Hippocampal formation (tissue), 2 donors: ENCODE data around the gene PGGHG.
"Not testable (repeated sequence)": the region's sequence is repeated elsewhere in the genome, so short reads cannot be mapped to it uniquely, and the experiment has no call there.

Experiments
- DNase-seq, 2 donors: peaks; one replicate each; lab custom pipeline; 2025; lab: John Stamatoyannopoulos, UW

The PGGHG gene

DNA sequence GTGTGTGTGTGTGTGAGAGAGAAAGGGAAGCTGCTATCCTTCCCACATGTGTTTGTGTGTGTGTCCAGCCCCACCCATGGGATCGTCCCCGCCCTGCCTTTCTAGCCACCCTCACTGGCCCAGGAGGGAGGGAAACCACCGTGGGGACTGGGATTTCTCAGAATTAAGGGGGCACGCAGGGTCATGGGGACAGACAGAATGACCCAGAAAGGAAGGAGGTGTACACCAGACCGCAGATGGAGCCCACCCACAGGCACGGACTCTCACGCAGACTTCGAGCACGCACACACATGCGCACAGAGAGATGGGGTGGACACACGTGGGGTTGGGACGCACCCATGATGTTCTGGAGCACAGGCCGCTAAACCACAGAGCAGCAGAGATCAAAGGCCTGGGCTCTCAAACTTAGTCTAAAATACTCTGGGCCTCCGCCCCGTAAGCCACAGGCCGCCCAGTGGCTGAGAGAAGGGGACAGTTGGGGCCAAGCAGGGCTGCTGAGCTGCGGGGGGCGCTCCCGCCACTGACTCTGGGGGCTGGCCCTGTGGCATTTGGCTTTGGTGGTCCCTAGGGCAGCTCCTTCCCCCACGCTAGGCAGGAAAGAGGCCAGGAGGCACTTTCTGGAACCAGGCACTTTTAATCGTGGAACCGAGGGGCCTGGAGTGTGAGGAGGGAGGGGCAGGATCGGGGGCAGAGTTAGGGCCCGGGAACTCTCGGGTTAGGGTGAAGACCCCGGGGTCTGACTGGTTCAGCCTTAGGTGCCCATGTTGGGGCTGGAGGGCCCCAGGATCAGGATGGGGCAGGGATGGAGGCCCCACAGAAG, 8.9 kb downstream of the PGGHG start:
- no peak for DNase-seq

DNA sequence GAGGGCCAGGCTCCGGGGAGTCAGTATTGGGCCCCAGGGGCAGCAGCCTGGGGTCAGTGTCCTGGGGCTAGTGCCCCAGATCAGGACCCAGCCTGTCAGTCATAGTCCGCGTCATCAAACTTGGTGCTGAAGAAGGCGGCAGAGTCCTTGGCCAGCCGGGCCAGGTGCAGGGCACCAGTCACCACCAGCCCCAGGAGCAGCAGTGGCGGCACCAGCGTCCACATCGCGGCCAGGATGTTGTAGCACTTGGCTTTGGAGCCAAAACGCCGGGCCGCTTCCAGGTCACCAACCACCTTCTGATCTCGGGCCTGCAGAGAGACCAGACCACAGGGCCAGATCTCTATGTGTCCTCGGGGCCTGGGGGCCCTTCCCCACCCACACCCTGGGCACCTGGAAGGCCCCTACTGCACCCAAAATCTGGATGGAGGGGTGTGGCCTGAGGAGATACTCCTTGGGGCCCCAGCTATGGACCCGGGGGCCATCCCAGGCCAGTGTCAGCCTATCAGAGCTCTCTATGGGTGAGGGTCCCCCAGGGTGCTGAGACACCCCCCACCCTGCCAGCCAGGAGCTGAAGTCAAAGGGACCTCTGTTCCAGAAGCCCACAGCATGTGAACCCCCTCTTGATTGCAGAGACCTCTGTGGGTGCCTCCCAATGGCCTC, 9.6 kb downstream of the PGGHG start:
- no peak for DNase-seq

DNA sequence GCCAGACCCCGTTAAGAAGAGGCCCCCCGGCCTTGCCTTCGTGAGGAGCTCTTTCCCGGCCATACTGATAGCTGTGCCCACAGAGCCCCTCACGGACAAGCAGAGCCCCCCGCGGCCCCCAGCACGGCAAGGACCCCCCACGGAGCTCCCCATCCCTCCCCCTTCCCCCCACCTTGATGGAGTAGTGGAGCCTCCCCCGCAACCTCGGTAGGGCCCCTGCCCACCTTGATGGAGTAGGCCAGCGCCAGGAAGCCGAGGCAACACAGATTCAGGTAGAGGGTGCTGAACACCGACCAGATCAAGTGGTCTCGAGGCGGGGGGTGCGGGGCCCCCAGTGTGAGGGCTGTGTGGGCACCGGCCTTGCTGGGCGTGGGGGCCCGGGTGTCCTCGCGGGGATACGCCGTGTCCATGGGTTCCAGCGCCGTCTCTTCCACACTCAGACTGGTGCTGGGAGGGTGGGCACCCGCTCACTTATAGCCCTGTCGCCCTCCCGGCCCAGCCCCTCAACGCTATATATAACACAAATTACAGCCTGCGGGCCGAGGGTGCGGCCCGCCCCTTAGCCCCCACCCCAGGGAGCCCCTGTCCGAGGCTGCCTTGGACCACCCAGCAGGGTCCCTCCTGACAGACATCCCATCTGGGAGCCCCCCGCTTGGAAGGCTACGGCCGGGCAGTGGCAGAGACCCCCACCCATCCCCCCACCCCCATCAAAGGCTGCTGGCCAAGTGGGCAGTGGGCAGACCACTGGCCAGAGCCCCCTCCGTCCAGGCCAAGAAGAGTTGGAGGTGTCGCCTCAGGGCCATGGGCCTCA, 10.4 kb downstream of the PGGHG start, which contains the start of gene IFITM5:
TSS of gene IFITM5 (minus strand) at position 446 of the 811 bp plus-strand sequence. CDS start at position 410, 36 bp downstream.
- no peak for DNase-seq

DNA sequence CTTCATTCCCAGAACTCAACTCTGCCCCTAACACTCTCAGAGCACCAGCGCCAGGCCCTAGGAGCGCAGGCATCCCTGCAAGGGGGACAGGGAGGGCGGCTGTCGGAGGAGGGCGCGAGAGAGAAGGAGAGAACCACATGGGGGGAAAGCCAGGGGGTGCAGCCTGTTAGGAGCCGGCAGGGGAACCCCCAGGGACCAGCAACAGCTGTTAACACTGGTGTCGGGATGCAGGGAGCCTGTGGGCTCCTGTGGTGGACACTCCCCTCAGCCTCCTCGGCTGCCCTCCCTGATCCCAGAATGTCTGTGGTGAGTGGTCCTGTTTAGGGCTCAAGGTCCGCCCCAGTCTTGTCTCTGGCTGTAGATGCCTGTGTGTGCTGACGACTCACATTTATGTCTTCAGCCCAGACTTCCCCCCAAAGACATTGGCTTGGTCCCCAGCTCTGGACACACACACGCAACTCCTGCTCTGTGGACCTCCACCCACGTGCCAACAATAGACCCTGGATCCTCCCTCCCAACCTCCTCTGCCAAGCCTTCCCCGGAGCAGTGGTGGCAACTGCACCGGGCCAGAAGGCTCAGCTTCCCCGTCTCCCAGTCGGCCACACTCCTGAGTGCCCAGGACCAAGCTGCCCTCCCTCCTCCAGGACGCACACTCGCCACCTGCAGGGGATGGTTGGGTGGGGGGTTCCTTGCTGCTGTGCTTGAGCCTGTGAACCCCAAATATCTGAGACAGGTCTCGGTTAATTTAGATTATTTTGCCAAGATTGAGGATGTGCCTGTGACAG, 11.2 kb downstream of the PGGHG start:
- DNase-seq, result no peak

DNA sequence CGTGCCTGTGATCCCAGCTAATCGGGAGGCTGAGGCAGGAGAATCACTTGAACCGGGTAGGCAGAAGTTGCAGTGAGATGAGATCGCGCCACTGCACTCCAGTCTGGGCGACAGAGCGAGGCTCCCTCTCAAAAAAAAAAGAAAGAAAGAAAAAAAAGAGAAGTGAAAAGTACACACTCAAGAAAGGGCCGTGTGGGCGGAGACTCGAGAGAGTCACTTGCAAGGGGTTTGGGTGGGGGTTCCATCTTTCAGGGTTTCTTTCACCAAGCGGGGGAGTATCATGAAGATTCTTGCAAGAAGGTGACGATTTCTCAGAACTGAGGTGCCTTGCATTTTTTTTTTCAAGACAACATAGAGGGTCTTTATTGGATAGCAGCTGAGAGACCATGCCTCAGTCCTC, 14.4 kb downstream of the PGGHG start:
- no peak for DNase-seq

DNA sequence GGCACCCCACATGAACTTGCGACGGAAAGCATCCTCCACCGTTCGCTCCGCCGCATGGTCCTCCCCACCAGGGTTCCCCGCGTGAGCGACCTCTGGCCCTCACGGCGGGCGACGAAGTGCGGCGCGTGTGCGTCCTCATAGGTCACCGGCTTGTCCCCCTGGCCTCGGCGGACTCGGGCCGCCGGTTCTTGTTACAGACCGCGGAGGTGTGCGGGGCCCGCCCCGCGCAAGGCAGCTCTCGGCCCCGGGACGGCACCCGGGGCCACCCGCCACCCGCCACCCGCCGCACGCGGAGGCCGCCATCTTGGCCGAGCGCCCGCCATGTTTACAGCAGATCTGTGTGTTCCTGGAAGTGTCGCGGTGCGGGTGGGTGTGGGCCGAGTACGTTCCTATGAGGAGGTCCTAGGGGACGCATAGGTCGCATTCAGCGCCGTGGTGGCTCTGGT, 15.2 kb downstream of the PGGHG start:
- no peak for DNase-seq

DNA sequence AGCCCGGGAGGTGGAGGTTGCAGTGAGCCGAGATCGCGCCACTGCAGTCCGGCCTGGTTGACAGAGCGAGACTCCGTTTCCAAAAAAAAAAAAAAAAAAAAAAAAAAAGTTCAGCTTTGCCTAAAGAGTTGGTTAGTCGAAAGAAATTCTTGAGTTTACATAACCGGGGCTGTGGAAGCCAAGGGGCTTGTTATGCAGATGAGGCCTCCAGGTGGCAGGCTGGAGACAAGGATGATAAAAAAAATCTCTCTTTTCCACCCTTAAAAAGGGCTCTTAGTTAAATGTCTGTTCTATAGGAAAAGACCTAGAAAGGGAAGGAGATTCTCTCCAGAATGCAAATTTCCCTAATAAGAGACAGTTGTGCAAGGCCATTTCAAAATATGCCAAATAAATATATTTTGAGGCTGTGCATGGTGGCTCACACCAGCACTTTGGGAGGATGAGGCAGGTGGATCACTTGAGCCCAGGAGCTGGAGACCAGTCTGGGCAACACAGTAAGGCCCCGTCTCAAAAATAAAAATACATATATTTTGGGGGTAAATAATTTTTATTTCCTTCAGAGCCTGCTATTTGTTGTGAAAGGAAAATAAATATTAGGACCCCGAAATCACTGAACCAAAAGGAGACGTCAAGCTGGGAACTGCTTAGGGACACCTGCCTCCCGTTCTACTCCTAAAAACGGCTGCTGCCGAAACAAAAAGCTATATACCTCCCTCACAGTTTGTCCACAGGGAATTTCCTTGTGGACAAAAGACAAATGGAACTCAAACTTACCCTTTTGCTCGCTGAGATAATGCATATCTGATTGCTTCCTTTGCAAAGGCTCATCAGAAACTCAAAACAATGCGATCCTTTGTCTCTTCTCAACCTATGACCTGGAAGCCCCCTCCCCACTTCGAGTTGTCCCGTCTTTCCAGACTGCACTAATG, 16.3 kb downstream of the PGGHG start:
- peak in 1 of 2 donors; percentile 39 for DNase-seq

DNA sequence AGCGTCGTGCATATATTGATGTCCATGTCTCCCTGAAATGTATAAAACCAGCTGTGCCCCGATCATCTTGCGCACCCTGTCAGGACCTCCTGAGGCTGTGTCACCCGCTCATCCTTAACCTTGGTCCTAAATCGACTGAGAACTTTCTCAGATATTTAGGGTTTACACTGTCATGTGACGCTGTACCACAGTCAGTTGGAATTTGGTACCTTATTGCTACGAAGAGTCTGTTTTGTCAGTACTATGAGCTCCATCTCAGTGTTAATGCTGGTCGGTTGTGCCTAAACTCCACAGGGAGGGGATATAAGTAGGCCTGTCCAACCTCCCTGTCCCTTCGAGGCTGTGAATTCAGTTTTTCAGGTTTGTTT, 16.9 kb downstream of the PGGHG start:
- DNase-seq, result no peak

DNA sequence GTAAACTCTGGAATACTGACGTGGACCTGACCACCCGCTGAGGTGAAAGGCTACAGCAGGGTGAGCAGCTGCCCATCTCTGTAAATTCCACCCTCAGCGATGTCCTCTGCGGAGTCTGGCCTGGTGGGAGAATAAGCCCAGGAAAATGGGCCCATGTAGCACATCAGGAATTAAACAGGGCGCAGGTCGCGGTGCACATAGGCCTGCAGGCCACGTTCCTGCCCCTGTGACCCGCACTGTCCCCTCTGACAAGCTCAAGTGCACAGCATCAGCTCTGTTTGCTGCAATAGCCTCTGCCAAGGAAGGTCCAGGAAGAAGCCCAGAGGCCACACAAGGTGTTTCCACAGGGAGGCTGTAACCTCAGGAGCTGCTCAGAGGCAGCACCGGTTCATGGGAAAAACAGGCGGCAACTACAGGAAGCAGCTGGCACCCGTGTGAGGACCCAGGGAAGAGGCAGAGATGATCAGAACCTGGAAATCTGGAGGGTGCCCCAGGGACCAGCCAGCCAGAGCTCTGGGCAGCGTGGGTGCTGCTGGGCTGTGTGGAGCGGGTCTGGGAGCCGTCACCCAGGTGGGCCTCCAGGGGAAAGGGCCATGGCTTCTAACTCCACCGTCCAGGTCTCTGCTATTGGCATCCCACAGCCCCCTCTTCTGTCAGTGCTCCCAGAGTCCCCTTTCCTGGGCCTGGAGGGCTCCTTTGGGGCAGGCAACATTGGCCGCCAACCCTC, 17.9 kb downstream of the PGGHG start:
- no peak for DNase-seq

DNA sequence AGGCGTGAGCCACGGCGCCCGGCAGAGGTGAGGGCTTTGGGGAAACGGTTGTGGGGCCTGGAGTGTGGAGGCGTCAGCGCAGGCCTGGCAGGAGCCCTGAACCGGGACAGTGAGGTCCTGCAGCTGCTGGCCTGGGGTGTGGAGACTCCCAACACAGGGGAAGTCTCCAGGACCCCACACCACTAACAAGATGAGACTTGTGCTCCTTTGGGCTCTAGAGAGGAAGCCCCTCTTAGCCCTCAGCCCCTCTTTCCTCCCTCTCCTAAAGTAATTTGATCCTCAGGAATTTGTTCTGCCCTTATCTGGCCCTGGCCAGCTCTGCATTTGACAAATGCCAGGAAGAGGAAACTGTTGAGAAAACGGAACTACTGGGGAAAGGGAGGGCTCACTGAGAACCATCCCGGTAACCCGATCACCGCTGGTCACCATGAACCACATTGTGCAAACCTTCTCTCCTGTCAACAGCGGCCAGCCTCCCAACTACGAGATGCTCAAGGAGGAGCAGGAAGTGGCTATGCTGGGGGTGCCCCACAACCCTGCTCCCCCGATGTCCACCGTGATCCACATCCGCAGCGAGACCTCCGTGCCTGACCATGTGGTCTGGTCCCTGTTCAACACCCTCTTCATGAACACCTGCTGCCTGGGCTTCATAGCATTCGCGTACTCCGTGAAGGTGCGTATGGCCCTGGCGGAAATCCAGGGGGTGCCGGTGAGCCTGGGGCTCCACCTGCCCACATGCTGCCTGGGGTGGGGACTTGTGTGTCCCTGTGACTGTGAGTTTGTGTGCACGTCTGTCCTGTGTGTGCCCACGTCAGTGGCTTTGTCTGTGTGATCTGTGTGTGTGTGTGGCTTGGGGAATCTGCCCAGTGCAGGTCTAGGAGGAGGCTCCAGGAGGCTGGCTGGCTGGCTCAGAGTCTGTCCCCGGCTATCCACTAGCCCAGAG, 19.1 kb downstream of the PGGHG start, which contains the start of gene IFITM2:
TSS of gene IFITM2 (plus strand) at position 51 of the 943 bp plus-strand sequence. CDS start at position 428, 377 bp downstream.
- DNase-seq, result not testable (repeated sequence)

DNA sequence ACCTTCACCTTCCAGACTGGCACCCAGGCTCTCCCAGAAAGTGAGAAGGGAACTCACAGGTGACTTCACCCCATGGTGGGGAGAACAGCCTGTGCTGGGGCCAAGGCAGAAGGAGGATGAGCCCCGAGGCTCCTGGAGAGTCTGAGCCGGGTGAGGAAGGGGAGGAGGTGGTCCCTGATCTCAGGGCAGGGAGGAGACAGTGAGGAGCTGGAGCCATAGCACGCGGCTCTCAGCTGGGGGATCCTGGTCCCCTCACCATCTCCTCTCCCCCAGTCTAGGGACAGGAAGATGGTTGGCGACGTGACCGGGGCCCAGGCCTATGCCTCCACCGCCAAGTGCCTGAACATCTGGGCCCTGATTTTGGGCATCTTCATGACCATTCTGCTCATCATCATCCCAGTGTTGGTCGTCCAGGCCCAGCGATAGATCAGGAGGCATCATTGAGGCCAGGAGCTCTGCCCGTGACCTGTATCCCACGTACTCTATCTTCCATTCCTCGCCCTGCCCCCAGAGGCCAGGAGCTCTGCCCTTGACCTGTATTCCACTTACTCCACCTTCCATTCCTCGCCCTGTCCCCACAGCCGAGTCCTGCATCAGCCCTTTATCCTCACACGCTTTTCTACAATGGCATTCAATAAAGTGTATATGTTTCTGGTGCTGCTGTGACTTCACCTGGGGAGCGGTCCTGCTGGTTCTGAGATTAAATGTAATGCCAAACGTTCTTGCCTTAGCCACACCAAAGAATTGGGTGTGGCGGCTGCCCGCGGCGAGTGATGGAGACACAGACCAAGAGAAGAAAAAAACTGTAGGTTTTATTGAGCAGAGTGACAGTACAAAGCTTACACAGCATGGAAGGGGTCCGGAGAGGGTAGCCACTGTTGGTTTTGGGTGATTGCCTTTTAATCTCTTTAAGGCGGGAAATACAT, 20.1 kb downstream of the PGGHG start:
- DNase-seq, result not testable (repeated sequence)

DNA sequence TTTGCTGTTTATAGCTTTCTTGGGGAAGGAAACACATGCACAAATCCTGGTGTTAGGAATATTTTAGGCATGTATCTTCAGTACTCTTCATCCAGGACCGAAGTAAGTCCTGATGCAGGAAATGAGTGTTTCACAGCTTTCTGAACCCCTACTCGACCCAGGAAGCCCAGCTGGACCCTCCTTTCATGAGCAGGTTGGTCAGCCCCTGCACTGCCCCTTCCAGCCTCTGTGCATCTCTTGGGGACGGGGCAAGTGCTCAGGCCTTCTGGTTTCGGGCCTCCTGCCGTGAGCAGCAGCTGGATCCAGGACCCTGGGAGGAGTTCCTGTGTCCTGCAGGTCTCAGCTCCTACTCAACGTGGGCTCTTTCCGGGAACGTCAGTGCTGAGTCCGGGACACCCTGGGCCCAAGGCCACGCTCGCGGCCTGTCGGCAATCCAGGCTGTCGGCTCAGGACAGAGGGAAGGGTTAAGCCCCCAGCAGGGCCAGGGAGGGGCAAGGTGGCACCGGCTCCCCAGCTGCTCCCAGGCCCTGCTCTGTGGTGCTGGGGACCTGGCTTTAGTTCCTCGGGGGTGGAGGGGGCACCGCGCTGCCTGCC, 21.1 kb downstream of the PGGHG start:
- not testable (repeated sequence) for DNase-seq

DNA sequence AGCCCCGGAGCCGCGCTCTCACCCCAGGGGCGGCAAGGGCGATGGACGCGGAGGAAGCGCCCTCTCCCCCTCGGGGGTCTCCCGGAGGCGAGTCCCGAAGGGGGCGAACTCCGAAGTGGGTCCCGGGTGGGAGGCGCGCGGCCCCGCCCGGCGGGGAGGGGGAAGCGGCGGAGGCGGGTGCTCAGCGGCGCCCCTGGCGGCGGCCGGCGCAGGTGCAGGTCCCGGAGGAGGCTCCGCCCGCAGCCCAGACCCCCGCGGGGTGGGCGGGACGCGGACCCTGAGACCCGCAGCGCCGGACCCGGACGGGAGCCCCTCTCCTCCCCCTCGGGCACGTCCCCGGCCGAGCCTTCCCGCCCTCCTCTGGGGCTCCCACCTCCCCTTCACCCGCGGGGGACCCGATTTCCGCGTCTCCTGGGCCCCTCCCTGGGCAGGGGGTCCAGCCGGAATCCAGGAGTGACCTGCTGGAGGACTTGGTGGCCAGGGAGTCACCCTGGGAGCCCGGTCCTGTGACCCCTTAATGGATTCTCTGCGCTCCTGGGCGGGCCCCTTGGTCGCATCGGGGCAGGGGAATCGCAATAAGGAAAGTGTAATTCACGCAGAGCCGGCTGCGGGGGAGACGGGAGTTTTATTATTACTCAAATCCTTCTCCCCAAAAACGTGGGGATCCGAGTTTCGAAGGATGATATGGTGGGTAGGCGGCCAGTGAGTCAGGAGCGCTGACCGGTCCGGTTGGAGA, 22.3 kb downstream of the PGGHG start:
- DNase-seq, result not testable (repeated sequence)

DNA sequence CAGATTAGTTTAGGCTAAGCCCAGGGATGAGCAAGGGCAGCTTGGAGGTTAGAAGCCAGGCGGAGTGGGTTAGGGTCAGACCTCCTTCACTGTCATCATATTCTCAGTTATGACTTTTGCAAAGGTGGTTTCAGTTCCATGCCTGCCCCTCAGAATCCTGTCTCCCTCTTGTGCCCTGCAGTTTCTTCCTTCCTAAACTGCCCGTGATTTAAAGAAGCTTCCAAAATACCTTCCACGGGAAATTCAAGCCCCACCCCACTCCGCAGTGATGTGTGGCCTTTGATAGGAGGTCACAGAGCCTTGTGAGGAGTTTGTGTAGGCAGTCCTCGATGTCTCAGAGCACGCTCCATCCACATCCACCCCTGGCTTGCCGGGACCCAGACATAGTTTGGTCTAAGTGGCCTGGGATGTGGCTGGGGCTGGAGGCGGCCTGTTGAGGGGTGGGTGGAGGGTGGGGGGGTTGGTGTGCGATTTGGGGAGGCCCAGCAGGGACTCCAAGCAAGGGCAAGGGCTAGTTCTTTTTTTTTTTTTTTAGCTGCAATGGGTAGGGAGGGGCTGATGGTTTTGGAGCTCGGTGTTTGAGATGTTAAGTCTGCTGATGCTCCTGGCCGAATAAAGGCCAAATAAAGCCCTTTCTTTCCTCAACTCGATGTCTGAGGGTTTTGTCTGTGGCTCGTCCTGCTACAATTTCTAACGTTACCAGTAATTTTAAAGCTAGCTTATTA, 23.3 kb downstream of the PGGHG start:
- DNase-seq, result no peak

DNA sequence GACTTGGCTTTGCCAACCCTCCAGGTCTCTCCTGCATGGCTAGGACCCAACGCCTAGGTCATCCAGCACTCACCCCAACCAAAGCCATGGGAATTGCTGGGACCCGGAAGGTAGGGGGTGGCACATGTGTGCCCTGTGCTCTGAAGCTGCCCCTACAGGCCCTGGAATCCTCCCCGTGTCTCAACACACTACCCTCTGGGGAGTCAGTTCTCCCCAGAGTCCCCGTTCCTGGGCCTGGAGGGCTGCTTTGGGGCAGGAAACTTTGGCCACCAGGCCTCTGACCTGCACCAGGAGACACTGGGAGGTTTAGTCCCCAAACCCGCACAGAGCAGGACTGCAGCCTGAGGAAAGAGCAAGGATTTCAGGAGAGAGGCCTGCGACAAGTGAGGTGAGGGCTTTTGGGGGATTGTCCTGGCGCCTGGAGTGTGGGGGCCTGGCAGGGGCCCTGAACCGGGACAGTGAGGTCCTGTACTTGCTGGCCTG, 24.4 kb downstream of the PGGHG start:
- no peak for DNase-seq
